GM12878 (cell line): ENCODE measurements around the gene KCNK4. TPM values are rescaled to one million over a fixed set of nuclear protein-coding genes. Genes with fewer than 3 reads are reported as not detected.

Experiments
- ATAC-seq: fragments of 200-7000 bp; cut with Tn5 transposase; 3 replicates; pipeline ENCODE4 v1.9.1; 2020; ENCODE audit warnings: mild to moderate bottlenecking, moderate library complexity
- BruUV-seq: library from RNA; stranded (reverse); fragments of 400-500 nt; replicated peaks from 2 replicates; lab custom pipeline; 2021; lab: Mats Ljungman, UMichigan
- CTCF ChIA-PET: fragments of 300-600 bp; sonication (Branson Sonifier 250); formaldehyde crosslinking; extraction: SDS; loops from one replicate; lab custom pipeline; 2021; ENCODE audit warnings: inconsistent platforms; lab: Yijun Ruan, JAX
- POLR2A ChIA-PET: fragments of 350-600 bp; formaldehyde crosslinking; extraction: SDS; loops from one replicate; lab custom pipeline; 2021; ENCODE audit warnings: inconsistent platforms; lab: Charles Lee
- RAD21 ChIA-PET: fragments of 300-600 bp; sonication (Branson Sonifier 250); formaldehyde crosslinking; loops from one replicate; lab custom pipeline; 2023; ENCODE audit warnings: antibody characterized with exemption; ENCODE audit not compliant: unreplicated experiment; lab: Charles Lee
- SMC1A ChIA-PET: fragments of 300-600 bp; sonication (Branson Sonifier 250); formaldehyde crosslinking; loops from one replicate; lab custom pipeline; 2023; ENCODE audit not compliant: unreplicated experiment, uncharacterized antibody; lab: Charles Lee
- DNase-seq: peaks from one replicate; pipeline ENCODE4 v3.0.0-alpha.2; 2011; ENCODE audit warnings: low read depth, low spot score
- FAIRE-seq: peaks from 3 replicates; lab custom pipeline; 2011; peaks lifted over from hg19 to GRCh38; lab: Jason Lieb, UNC
- H2AFZ ChIP-seq: 2 replicates; pipeline ENCODE4 v1.6.0; 2011; ENCODE audit warnings: low read depth, low read length, control low read depth; ENCODE audit not compliant: control insufficient read depth
- H3K27ac ChIP-seq: 2 replicates; pipeline ENCODE4 v1.5.1; 2011; ENCODE audit warnings: control low read depth; ENCODE audit not compliant: control insufficient read depth, insufficient read depth
- H3K27me3 ChIP-seq, 2 experiments: replicated peaks in 1 of 2; 2 replicates each; pipeline versions ENCODE4 v1.6.0 to v1.6.1; 2011; ENCODE audit warnings: low read length in 1 of 2; ENCODE audit not compliant: control insufficient read depth in 2 of 2, insufficient read depth in 2 of 2
- H3K36me3 ChIP-seq, 2 experiments: 2 replicates each; pipeline ENCODE4 v1.5.1; 2011; ENCODE audit warnings: low read length in 1 of 2; ENCODE audit not compliant: control insufficient read depth in 2 of 2, insufficient read depth in 2 of 2
- H3K4me1 ChIP-seq: 2 replicates; pipeline ENCODE4 v1.6.1; 2011; ENCODE audit warnings: mild to moderate bottlenecking, low read length, moderate library complexity, mixed read lengths; ENCODE audit not compliant: control insufficient read depth, insufficient read depth
- H3K4me2 ChIP-seq: 2 replicates; pipeline ENCODE4 v1.6.0; 2011; ENCODE audit warnings: control low read depth; ENCODE audit not compliant: control insufficient read depth, insufficient read depth
- H3K4me3 ChIP-seq: fragments of 200-600 bp; sonication (generic); 2 replicates; pipeline ENCODE4 v1.5.1; 2016
- H3K79me2 ChIP-seq: 2 replicates; pipeline ENCODE4 v1.6.0; 2011; ENCODE audit warnings: low read length; ENCODE audit not compliant: control insufficient read depth, insufficient read depth
- H3K9ac ChIP-seq: 2 replicates; pipeline ENCODE4 v1.8.0; 2011; ENCODE audit warnings: low read length, control low read depth, mixed read lengths; ENCODE audit not compliant: control insufficient read depth, insufficient read depth
- H3K9me3 ChIP-seq: replicated peaks from 3 replicates; pipeline ENCODE4 v1.5.1; 2011; ENCODE audit warnings: mild to moderate bottlenecking, low read length; ENCODE audit not compliant: control insufficient read depth, insufficient read depth
- H4K20me1 ChIP-seq: 2 replicates; pipeline ENCODE4 v1.6.0; 2011; ENCODE audit not compliant: control insufficient read depth, insufficient read depth
- CBX3 ChIP-seq: fragments of 200-600 bp; sonication (generic); IDR thresholded peaks from 2 replicates; pipeline ENCODE4 v1.6.1; 2016; ENCODE audit warnings: low read depth, borderline replicate concordance
- CUX1 ChIP-seq: IDR thresholded peaks from 2 replicates; pipeline ENCODE4 v1.6.1; 2012; ENCODE audit warnings: improper control_type of control experiment, low read depth, low read length; ENCODE audit not compliant: insufficient replicate concordance
- GABPA ChIP-seq: IDR thresholded peaks from 2 replicates; pipeline ENCODE4 v1.6.1; 2014; ENCODE audit warnings: antibody characterized with exemption, low read depth, mild to moderate bottlenecking, inconsistent platforms
- MXI1 ChIP-seq: fragments of 150-350 bp; IDR thresholded peaks from 2 replicates; pipeline ENCODE4 v1.6.1; 2011; ENCODE audit warnings: low read depth, mild to moderate bottlenecking, inconsistent platforms, low read length, improper control_type of control experiment
- NFIC ChIP-seq: IDR thresholded peaks from 2 replicates; pipeline ENCODE4 v1.6.1; 2012; ENCODE audit warnings: low read depth, mild to moderate bottlenecking, inconsistent platforms, low read length, moderate library complexity
- NR2F1 ChIP-seq: fragments of 450-650 bp; conservative IDR thresholded peaks from 2 replicates; pipeline ENCODE4 v1.6.1; 2017; ENCODE audit warnings: mild to moderate bottlenecking
- RFX5 ChIP-seq: IDR thresholded peaks from 2 replicates; pipeline ENCODE4 v1.6.1; 2011; ENCODE audit warnings: low read depth, low read length, improper control_type of control experiment
- RUNX3 ChIP-seq: IDR thresholded peaks from 2 replicates; pipeline ENCODE4 v1.6.1; 2012; ENCODE audit warnings: low read length, inconsistent platforms
- SP1 ChIP-seq: IDR thresholded peaks from one replicate; pipeline ENCODE4 v1.6.1; 2011; ENCODE audit warnings: low read depth, low read length
- ZNF274 ChIP-seq: IDR thresholded peaks from one replicate; pipeline ENCODE4 v1.8.0; 2011; ENCODE audit not compliant: insufficient read length, insufficient read depth
- ZZZ3 ChIP-seq: IDR thresholded peaks from 2 replicates; pipeline ENCODE4 v1.6.1; 2011; ENCODE audit warnings: low read depth; ENCODE audit not compliant: control insufficient read depth, insufficient read length
- WGBS: methylation state at CpG from one replicate; pipeline ENCODE4 v1.1.6; 2016; ENCODE audit warnings: low lambda C conversion rate; ENCODE audit not compliant: insufficient replicate concordance, insufficient coverage; ENCODE audit errors: missing lambda C conversion rate; 5-methylcytosine and 5-hydroxymethylcytosine counted together
- in situ Hi-C: fragments of 300-500 bp; cut with MboI; formaldehyde crosslinking; loops from 9 replicates; pipeline ENCODE4 v1.14.3; 2018; ENCODE audit warnings: mixed read lengths
- intact Hi-C: fragments of 100-400 bp; cut with micrococcal nuclease; formaldehyde crosslinking; loops from one replicate; pipeline ENCODE4 v1.14.2; 2022; ENCODE audit not compliant: unreplicated experiment
- polyA plus RNA-seq, 11 experiments: library from polyadenylated mRNA; depleted of rRNA in 4 of 11; unstranded in 6 of 11; stranded (reverse) in 5 of 11; fragments of >200 nt; fragmentation: Nextera tagmentation in 4 of 11; fragmentation: Illumina TruSeq in 1 of 11; extraction: Ambion mirVana in 4 of 11; extraction: Trizol in 1 of 11; gene quantifications; 1 replicate in 1 of 11; 2 replicates in 10 of 11; pipeline versions ENCODE4 v1.2.1 to v1.2.3, GENCODE V29; 2011 to 2016; ENCODE audit warnings: inconsistent platforms in 2 of 11, missing spikeins in 2 of 11, low read depth in 1 of 11
- total RNA-seq, 4 experiments: library from RNA; depleted of rRNA in 3 of 4; stranded (reverse); fragments of >200 nt in 3 of 4; fragmentation: Illumina TruSeq in 1 of 4; extraction: Trizol in 1 of 4; gene quantifications; 2 replicates each; pipeline versions ENCODE4 v1.2.1 to v1.2.3, GENCODE V29; 2013 to 2021
- TF ChIP-seq, protein P1 (sequence below): IDR thresholded peaks from 2 replicates; pipeline ENCODE4 v1.6.1; 2011; ENCODE audit warnings: low read depth, low read length, improper control_type of control experiment, borderline replicate concordance
- TF ChIP-seq, protein P2 (sequence below): fragments of 450-650 bp; formaldehyde crosslinking; IDR thresholded peaks from 2 replicates; pipeline ENCODE4 v1.5.0; 2022; ENCODE audit warnings: mild to moderate bottlenecking, missing genetic modification characterization

KCNK4 gene
- total and polyA plus RNA-seq, 10 of the 15 experiments (the other 5 are each of a cell fraction or from before 2014, with no cell fraction given) = 0.04 TPM; not detected in 9

GRCh38 chr11:64262271-64263002 is 28.7 kb upstream of the KCNK4 start:
- in situ Hi-C loops = no loop called here
- no peaks in the 10 kb centered on the region for H4K20me1 ChIP-seq
- no peak for FAIRE-seq
- no peak for ATAC-seq
- H2AFZ ChIP-seq = no peak overlapping the region
- ChIA-PET RAD21 (interaction anchor here (0.5 kb wide), 1 partner anchor 47 kb away, joined by 3 read pairs; no protein-coding TSS in a partner anchor), POLR2A (interaction anchor here (1.0 kb wide), 1 partner anchor 13 kb away, joined by 3 read pairs; no protein-coding TSS in a partner anchor), SMC1A (no interaction called here), CTCF (interaction anchor here (1.6 to 2.0 kb wide), 2 partner anchors 13 to 38 kb away, joined by 4 to 9 read pairs; no protein-coding TSS in a partner anchor)
- WGBS = 89% methylated on average over 42 of the region's 42 CpGs
- H3K4me2 ChIP-seq = no peak overlapping the region
- no TSS peak for BruUV-seq
- no peak overlapping the region for H3K27ac ChIP-seq
- no peaks in the 10 kb centered on the region for H3K9me3 ChIP-seq
- no peaks in the 10 kb centered on the region for H3K79me2 ChIP-seq
- no peaks in the 10 kb centered on the region for H3K27me3 ChIP-seq
- H3K36me3 ChIP-seq = peaks cover 0 to 5% of the 10 kb centered on the region in 2 experiments; a peak in 2 of 4 replicates
- no peak overlapping the region for H3K4me3 ChIP-seq
- H3K4me1 ChIP-seq = peaks cover 11% of the 10 kb centered on the region
- intact Hi-C loops = no loop called here
- no peak for DNase-seq
- H3K9ac ChIP-seq = no peak overlapping the region
- TF ChIP-seq CUX1 (no peak), MXI1 (no peak), RUNX3 (no peak), NFIC (no peak), RFX5 (no peak), SP1 (no peak), ZNF274 (no peak), CBX3 (no peak), ZZZ3 (no peak), NR2F1 (no peak), GABPA (no peak)
- TF ChIP-seq, protein P1, sequence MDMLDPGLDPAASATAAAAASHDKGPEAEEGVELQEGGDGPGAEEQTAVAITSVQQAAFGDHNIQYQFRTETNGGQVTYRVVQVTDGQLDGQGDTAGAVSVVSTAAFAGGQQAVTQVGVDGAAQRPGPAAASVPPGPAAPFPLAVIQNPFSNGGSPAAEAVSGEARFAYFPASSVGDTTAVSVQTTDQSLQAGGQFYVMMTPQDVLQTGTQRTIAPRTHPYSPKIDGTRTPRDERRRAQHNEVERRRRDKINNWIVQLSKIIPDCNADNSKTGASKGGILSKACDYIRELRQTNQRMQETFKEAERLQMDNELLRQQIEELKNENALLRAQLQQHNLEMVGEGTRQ = no peak
- TF ChIP-seq, protein P2, sequence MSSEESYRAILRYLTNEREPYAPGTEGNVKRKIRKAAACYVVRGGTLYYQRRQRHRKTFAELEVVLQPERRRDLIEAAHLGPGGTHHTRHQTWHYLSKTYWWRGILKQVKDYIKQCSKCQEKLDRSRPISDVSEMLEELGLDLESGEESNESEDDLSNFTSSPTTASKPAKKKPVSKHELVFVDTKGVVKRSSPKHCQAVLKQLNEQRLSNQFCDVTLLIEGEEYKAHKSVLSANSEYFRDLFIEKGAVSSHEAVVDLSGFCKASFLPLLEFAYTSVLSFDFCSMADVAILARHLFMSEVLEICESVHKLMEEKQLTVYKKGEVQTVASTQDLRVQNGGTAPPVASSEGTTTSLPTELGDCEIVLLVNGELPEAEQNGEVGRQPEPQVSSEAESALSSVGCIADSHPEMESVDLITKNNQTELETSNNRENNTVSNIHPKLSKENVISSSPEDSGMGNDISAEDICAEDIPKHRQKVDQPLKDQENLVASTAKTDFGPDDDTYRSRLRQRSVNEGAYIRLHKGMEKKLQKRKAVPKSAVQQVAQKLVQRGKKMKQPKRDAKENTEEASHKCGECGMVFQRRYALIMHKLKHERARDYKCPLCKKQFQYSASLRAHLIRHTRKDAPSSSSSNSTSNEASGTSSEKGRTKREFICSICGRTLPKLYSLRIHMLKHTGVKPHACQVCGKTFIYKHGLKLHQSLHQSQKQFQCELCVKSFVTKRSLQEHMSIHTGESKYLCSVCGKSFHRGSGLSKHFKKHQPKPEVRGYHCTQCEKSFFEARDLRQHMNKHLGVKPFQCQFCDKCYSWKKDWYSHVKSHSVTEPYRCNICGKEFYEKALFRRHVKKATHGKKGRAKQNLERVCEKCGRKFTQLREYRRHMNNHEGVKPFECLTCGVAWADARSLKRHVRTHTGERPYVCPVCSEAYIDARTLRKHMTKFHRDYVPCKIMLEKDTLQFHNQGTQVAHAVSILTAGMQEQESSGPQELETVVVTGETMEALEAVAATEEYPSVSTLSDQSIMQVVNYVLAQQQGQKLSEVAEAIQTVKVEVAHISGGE = no peak
